NCI-H2196 (cell line): Measurements from ENCODE around the gene SF1.
A peak's percentile ranks its signal among the peaks of the same experiment; 100 is the strongest.
"Not testable (repeated sequence)": the region's sequence is repeated elsewhere in the genome, so short reads cannot be mapped to it uniquely, and the experiment has no call there.

ENCODE experiments used
- DNase-seq: peaks from one replicate; lab custom pipeline; 2025; ENCODE audit not compliant: unreplicated experiment; lab: John Stamatoyannopoulos, UW

SF1 gene

GRCh38 chr11:64778473-64779298 is at the start of gene SF1:
SF1 (minus strand) TSS chr11:64778542; CDS start chr11:64778392, 150 bp downstream.
- peak; percentile 100 for DNase-seq

GRCh38 chr11:64827451-64827839 is 49.1 kb upstream of the SF1 start:
- DNase-seq = no peak

GRCh38 chr11:64826578-64827450 is 48.5 kb upstream of the SF1 start:
- DNase-seq = no peak

- no peak for DNase-seq
These were observed 47.7 kb upstream of the SF1 start for GRCh38 chr11:64826062-64826461.

- DNase-seq = no peak
These were observed 45.3 kb upstream of the SF1 start for GRCh38 chr11:64823568-64824119.

- no peak for DNase-seq
These were observed 39.1 kb upstream of the SF1 start for GRCh38 chr11:64817476-64817875.

- not testable (repeated sequence) for DNase-seq
These were observed 37.1 kb upstream of the SF1 start for GRCh38 chr11:64815433-64815832.

- no peak for DNase-seq
These were observed 36.4 kb upstream of the SF1 start for GRCh38 chr11:64814712-64815187.

- no peak for DNase-seq
These were observed 35.5 kb upstream of the SF1 start for GRCh38 chr11:64813826-64814225.

- peak; percentile 81 for DNase-seq
These were observed 32.5 kb upstream of the SF1 start for GRCh38 chr11:64810891-64811272.

GRCh38 chr11:64810271-64810890 is 32.0 kb upstream of the SF1 start, which contains the start of gene MEN1:
MEN1 (minus strand) TSS chr11:64810551; CDS start chr11:64810109, 442 bp downstream.
- peak; percentile 97 for DNase-seq

GRCh38 chr11:64809781-64810241 is 31.5 kb upstream of the SF1 start:
- peak; percentile 36 for DNase-seq

GRCh38 chr11:64805481-64805880 is 27.1 kb upstream of the SF1 start:
- DNase-seq = no peak

GRCh38 chr11:64804346-64805210 is 26.2 kb upstream of the SF1 start:
- DNase-seq = no peak

- DNase-seq = peak; percentile 59
These were observed 25.6 kb upstream of the SF1 start for GRCh38 chr11:64803846-64804345.

GRCh38 chr11:64803158-64803845 is 25.0 kb upstream of the SF1 start, which contains the start of gene MAP4K2:
MAP4K2 (minus strand) TSS chr11:64803214; CDS start chr11:64803149, 65 bp downstream.
- DNase-seq = peak; percentile 93

GRCh38 chr11:64802370-64803157 is 24.2 kb upstream of the SF1 start:
- no peak for DNase-seq
